ENCODE results near the gene EVI5L. TPM values are rescaled to one million over a fixed set of nuclear protein-coding genes. Genes with fewer than 3 reads are reported as not detected.

Gene EVI5L
- total RNA-seq, 2 experiments from 2014 or later, result 5.2 to 6.0 TPM

GRCh38 chr19:7899751-7900378 lies 69.8 kb downstream of the EVI5L start:
- H3K27me3 ChIP-seq (ENCODE audit: control insufficient read depth in 1 of 2, insufficient read depth in 2 of 2, low read length in 2 of 2), result peaks cover 0 to 7% of the 10 kb centered on the region in 2 experiments
- H3K9me3 ChIP-seq (ENCODE audit: control insufficient read depth in 1 of 2, insufficient read depth in 1 of 2, low read length in 2 of 2), result peaks cover 0 to 2% of the 10 kb centered on the region in 2 experiments
- Mint-ChIP-seq H3K27me3 (peaks cover 6% of the 10 kb centered on the region), H3K36me3 (ENCODE audit: low read depth) (peaks cover 15% of the 10 kb centered on the region), H3K27ac (no peak overlapping the region), H3K4me3 (no peak overlapping the region), H3K9me3 (no peaks in the 10 kb centered on the region), H3K4me1 (ENCODE audit: low read depth) (peaks cover 14% of the 10 kb centered on the region)
- peaks cover 18% of the 10 kb centered on the region for H3K4me1 ChIP-seq (ENCODE audit: insufficient read depth, low read length)
- DNase-seq (no peak), ATAC-seq (ENCODE audit: poor library complexity) (no peak)
- ChIA-PET CTCF (no interaction called here), POLR2A (interaction anchor here (1.0 to 1.5 kb wide), 4 partner anchors 20 to 44 kb away, joined by 3 to 5 read pairs (median 3); partner anchors contain the start of genes SNAPC2 and TIMM44)
- H3K36me3 ChIP-seq (ENCODE audit: insufficient read depth, low read length), result no peaks in the 10 kb centered on the region
- no peak overlapping the region for H3K4me3 ChIP-seq (ENCODE audit: low read length)
- intact Hi-C loops (cut with DNase I, micrococcal nuclease), result loop anchor here in 1 of 2 experiments (5.0 to 10.0 kb wide), 2 partner anchors 42 to 365 kb away; partner anchors contain the start of genes PNPLA6 and TIMM44
- TF ChIP-seq CTCF (IDR thresholded peaks at IDR 0.05), result no peak
- H3K27ac ChIP-seq (ENCODE audit: low read depth in 1 of 2, low read length in 2 of 2), result no peak overlapping the region

- DNase-seq (no peak), ATAC-seq (ENCODE audit: poor library complexity) (no peak)
- Histone ChIP-seq H3K36me3 (ENCODE audit: insufficient read depth, low read length) (no peaks in the 10 kb centered on the region), H3K4me3 (ENCODE audit: low read length) (no peak overlapping the region), H3K27me3 (ENCODE audit: control insufficient read depth in 1 of 2, insufficient read depth in 2 of 2, low read length in 2 of 2) (peaks cover 0 to 2% of the 10 kb centered on the region in 2 experiments), H3K4me1 (ENCODE audit: insufficient read depth, low read length) (peaks cover 24% of the 10 kb centered on the region), H3K9me3 (ENCODE audit: control insufficient read depth in 1 of 2, insufficient read depth in 1 of 2, low read length in 2 of 2) (no peaks in the 10 kb centered on the region), H3K27ac (ENCODE audit: low read depth in 1 of 2, low read length in 2 of 2) (no peak overlapping the region)
- peaks cover 20% of the 10 kb centered on the region for H3K36me3 Mint-ChIP-seq (ENCODE audit: low read depth)
- no peak for TF ChIP-seq CTCF (IDR thresholded peaks at IDR 0.05)
- H3K9me3 Mint-ChIP-seq, result no peaks in the 10 kb centered on the region
- intact Hi-C loops (cut with DNase I, micrococcal nuclease), result loop anchor here in 1 of 2 experiments (5.0 to 10.0 kb wide), 2 partner anchors 42 to 366 kb away; partner anchors contain the start of genes PNPLA6 and TIMM44
- H3K4me1 Mint-ChIP-seq (ENCODE audit: low read depth), result peaks cover 19% of the 10 kb centered on the region
- CTCF ChIA-PET, result no interaction called here
- POLR2A ChIA-PET, result interaction anchor here (1.4 to 1.5 kb wide), 3 partner anchors 21 to 43 kb away, joined by 3 to 5 read pairs (median 3); partner anchors contain the start of gene TIMM44
- no peak overlapping the region for H3K4me3 Mint-ChIP-seq
- H3K27ac Mint-ChIP-seq, result no peak overlapping the region
- peaks cover 6% of the 10 kb centered on the region for H3K27me3 Mint-ChIP-seq
Measured at GRCh38 chr19:7900401-7900870, 70.4 kb downstream of the EVI5L start.

- no peak overlapping the region for H3K4me3 Mint-ChIP-seq
- peaks cover 24% of the 10 kb centered on the region for H3K4me1 Mint-ChIP-seq (ENCODE audit: low read depth)
- Histone ChIP-seq H3K36me3 (ENCODE audit: insufficient read depth, low read length) (peaks cover 4% of the 10 kb centered on the region), H3K9me3 (ENCODE audit: control insufficient read depth in 1 of 2, insufficient read depth in 1 of 2, low read length in 2 of 2) (no peaks in the 10 kb centered on the region), H3K4me1 (ENCODE audit: insufficient read depth, low read length) (peaks cover 29% of the 10 kb centered on the region), H3K27me3 (ENCODE audit: control insufficient read depth in 1 of 2, insufficient read depth in 2 of 2, low read length in 2 of 2) (no peaks in the 10 kb centered on the region), H3K27ac (ENCODE audit: low read depth in 1 of 2, low read length in 2 of 2) (no peak overlapping the region), H3K4me3 (ENCODE audit: low read length) (no peak overlapping the region)
- peaks cover 6% of the 10 kb centered on the region for H3K27me3 Mint-ChIP-seq
- no peak for TF ChIP-seq CTCF (IDR thresholded peaks at IDR 0.05)
- no peak overlapping the region for H3K27ac Mint-ChIP-seq
- H3K9me3 Mint-ChIP-seq, result no peaks in the 10 kb centered on the region
- intact Hi-C loops (cut with DNase I, micrococcal nuclease), result loop anchor here in 1 of 2 experiments (5.0 to 10.0 kb wide), 2 partner anchors 41 to 366 kb away; partner anchors contain the start of genes PNPLA6 and TIMM44
- CTCF ChIA-PET, result interaction anchor here (3.5 kb wide), 1 partner anchor 17 kb away, joined by 22 read pairs; no protein-coding TSS in a partner anchor
- no peak for ATAC-seq (ENCODE audit: poor library complexity)
- peaks cover 20% of the 10 kb centered on the region for H3K36me3 Mint-ChIP-seq (ENCODE audit: low read depth)
- POLR2A ChIA-PET, result interaction anchor here (1.4 to 1.5 kb wide), 3 partner anchors 21 to 43 kb away, joined by 3 to 5 read pairs (median 3); partner anchors contain the start of gene TIMM44
- DNase-seq, result no peak
Measured at GRCh38 chr19:7900931-7901330, 70.9 kb downstream of the EVI5L start.
